HL-60 (cell line): Measurements from ENCODE around the gene PPIE.
"Not testable (repeated sequence)": the region's sequence is repeated elsewhere in the genome, so short reads cannot be mapped to it uniquely, and the experiment has no call there.

ENCODE experiments used
- CTCF ChIP-seq: IDR thresholded peaks from one replicate; pipeline ENCODE4 v1.5.1; 2011; ENCODE audit warnings: low read length, control low read depth, inconsistent platforms; ENCODE audit not compliant: insufficient read depth
- POLR2AphosphoS5 ChIP-seq: IDR thresholded peaks from 2 replicates; pipeline ENCODE4 v1.6.1; 2012; ENCODE audit warnings: low read depth
- REST ChIP-seq: IDR thresholded peaks from 2 replicates; pipeline ENCODE4 v1.6.1; 2012; ENCODE audit warnings: low read depth; ENCODE audit not compliant: insufficient replicate concordance
- SPI1 ChIP-seq: IDR thresholded peaks from 2 replicates; pipeline ENCODE4 v1.6.1; 2012; ENCODE audit warnings: low read depth, mild to moderate bottlenecking, borderline replicate concordance

GRCh38 chr1:39787108-39787375 lies 48.4 kb downstream of the PPIE start:
- not testable (repeated sequence) for TF ChIP-seq CTCF, POLR2AphosphoS5, REST, SPI1
